ENCODE results near the gene LCN9.
"Not testable (repeated sequence)": the region's sequence is repeated elsewhere in the genome, so short reads cannot be mapped to it uniquely, and the experiment has no call there.

The LCN9 gene

DNA sequence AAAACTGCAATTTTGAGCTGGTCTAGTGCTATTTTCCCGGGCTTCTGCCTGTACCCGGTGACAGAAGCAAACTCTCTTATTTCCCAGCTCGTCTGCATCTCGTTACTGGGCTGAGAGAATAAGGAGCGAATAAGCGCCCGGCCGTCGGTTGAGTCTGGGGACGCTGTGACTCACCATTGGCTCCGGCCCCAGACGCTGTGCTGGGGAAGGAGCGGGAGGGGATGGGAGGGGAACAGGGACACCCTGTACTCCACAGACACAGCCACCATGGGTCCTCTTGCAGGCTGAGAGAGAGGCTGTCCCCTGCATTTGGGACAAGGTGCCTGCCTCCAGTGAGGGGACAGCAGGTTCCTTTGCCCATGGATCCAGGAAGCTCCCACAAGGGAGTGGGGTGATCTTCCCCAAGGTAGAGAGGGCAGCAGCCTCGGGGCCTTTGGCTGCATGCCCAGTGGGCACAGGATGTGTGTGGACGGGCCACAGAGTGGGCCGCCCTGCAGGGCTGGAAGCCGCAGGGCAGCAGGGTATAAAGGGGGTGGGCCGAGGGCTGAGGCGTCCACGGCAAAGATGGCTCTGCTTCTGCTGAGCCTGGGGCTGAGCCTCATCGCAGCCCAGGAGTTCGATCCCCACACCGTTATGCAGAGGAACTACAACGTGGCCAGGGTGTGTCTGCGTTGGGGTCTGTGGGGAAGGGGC is at the start of gene LCN9:
LCN9 (plus strand) TSS at position 552 of the 693 bp plus-strand sequence; CDS start at position 565, 13 bp downstream.
- DNase-seq (ENCODE audit: low read depth, low spot score) = no peak

DNA sequence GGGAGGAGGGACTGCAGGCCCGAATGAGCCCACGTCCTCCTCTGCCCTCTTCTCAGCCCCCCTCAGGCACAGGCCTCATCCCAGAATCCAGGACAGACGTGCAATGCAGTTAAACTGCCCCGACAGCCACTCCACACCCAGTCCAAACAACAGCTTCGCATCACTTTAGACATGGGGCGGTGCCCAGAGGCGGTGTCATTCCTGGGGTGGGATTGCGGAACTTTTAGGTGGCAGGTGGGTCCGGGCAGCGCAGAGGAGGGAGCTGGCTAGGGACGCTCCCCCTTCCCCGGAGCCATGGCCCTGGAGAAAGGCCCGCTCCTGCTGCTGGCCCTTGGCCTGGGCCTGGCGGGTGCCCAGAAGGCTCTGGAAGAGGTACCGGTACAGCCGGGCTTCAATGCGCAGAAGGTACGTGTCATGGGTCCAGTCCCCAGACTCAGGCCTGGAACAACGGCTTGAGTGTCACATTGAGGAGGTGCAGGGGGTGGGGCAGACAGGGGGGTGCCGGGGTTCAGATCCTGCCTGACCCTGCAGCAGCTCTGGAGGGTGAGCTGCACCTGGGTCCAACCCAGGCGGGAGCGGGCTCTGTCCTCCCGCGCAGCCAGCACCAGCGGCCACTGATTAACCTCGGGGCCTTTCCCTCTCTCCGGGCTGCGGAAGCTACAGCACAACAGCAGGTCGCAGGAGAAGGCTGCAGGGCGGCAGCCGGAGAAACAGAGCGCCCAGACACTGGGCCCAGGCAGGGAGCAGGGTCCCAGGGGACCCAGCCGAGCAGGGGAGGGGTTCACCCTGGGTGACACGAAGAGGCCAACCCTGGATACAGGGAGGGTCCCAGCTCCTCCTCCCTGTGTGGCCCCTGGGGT is 48.9 kb upstream of the LCN9 start:
- DNase-seq (ENCODE audit: low read depth, low spot score) = no peak

GRCh38 chr9:135614821-135615665 is 48.1 kb upstream of the LCN9 start:
- DNase-seq (ENCODE audit: low read depth, low spot score) = no peak

- no peak for DNase-seq (ENCODE audit: low read depth, low spot score)
Observed at GRCh38 chr9:135615666-135616618, 47.2 kb upstream of the LCN9 start.

- no peak for DNase-seq (ENCODE audit: low read depth, low spot score)
Observed at GRCh38 chr9:135616619-135617537, 46.2 kb upstream of the LCN9 start.

GRCh38 chr9:135617538-135617900 is 45.6 kb upstream of the LCN9 start:
- no peak for DNase-seq (ENCODE audit: low read depth, low spot score)

- DNase-seq (ENCODE audit: low read depth, low spot score) = no peak
Observed at GRCh38 chr9:135617991-135618411, 45.1 kb upstream of the LCN9 start.

GRCh38 chr9:135618866-135619598 is 44.1 kb upstream of the LCN9 start:
- DNase-seq (ENCODE audit: low read depth, low spot score) = no peak

- DNase-seq (ENCODE audit: low read depth, low spot score) = no peak
Observed at GRCh38 chr9:135619599-135619886, 43.6 kb upstream of the LCN9 start.

DNA sequence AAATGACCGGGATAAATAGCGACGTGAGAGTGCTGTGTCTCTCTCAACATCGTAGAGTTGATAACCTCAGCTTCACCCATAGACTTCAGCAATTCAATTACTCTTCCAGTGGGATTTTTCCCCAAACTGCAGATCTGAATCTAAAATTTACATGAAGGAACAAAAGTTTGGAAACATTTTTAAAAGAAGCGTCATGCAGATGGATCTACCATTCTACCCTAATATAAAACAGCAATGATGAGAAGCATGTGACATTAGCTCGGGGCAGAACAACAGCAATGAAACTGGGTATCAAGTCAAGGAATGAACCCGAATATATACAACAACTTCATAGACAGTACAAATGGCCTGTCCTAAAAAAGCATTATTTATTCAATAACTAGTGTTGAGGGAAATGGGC is 42.6 kb upstream of the LCN9 start:
- DNase-seq (ENCODE audit: low read depth, low spot score) = no peak

DNA sequence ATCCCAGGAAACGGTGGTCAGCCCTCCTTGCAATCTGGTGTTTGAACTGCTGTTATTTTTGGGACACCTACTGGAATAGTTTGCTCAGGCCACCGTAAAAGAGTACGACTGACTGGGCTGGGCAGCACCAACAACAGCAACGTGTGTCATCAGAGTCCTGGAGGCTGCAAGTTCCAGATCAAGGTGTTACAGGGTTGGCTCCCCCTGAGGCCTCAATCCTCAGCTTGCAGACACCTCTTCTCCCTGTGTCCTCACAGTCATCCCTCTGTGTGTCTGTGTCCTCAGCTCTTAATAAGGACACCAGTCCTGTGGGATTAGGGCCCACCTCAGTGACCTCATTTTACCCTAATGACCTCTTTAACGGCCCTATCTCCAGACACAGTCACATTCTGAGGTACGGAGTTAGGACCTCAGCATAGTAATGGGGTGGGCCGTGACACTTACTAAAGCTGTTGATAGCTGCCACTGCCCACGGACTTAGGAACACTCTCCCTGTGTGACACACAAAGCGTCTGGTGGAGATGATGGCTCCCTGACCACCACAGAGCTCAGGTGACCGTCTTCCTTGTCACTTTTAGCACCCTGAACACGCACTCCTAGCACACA is 40.6 kb upstream of the LCN9 start:
- DNase-seq (ENCODE audit: low read depth, low spot score) = no peak

- DNase-seq (ENCODE audit: low read depth, low spot score) = no peak
Observed at GRCh38 chr9:135624282-135624681, 38.8 kb upstream of the LCN9 start.

- no peak for DNase-seq (ENCODE audit: low read depth, low spot score)
Observed at GRCh38 chr9:135632841-135633240, 30.3 kb upstream of the LCN9 start.

DNA sequence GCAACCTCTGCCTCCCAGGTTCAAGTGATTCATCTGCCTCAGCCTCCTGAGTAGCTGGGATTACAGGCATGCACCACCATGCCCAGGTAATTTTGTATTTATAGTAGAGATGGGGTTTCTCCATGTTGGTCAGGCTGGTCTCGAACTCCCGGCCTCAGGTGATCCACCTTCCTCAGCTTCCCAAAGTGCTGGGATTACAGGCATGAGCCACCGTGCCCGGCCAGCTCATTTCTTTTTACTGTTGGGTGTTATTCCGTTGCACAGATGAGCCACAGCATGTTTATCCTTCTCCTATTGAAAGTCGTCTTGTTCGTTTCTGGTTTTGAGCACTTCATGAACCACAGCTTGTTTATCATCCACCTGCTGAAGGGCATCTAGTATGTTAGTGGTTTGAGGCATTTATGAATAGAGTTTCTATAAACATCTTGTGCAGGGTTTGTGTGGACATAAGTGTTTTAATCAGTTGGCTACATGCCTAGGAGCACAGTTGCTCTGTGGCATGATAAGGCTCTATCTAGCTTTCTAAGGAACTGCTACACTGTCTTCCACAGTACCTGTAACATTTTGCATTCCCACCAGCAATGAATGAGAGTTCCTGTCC is 26.1 kb upstream of the LCN9 start:
- not testable (repeated sequence) for DNase-seq (ENCODE audit: low read depth, low spot score)

- no peak for DNase-seq (ENCODE audit: low read depth, low spot score)
Observed at GRCh38 chr9:135639196-135639595, 23.9 kb upstream of the LCN9 start, which contains the start of gene GLT6D1. GLT6D1 (minus strand) TSS chr9:135639540; CDS start chr9:135639187, 353 bp downstream.

DNA sequence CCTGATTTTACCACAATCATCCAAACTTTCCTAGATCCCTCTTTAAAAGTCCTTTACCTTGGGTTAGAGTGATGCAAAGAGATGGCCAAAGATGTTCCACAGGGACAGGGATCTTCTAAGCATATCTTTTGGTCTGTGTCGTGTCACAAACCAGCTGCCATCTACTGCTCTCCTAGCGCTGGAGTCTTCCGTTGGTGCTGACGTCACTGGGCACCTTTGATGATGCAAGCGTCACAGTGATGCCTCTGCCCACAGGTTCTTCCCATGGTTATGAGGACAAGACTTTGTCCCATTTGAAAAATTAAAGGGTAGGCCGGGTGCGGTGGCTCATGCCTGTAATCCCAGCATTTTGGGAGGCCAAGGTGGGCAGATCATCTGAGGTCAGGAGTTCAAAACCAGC is 22.1 kb upstream of the LCN9 start:
- DNase-seq (ENCODE audit: low read depth, low spot score) = no peak

GRCh38 chr9:135641745-135642144 is 21.4 kb upstream of the LCN9 start:
- DNase-seq (ENCODE audit: low read depth, low spot score) = no peak

- DNase-seq (ENCODE audit: low read depth, low spot score) = no peak
Observed at GRCh38 chr9:135644631-135645218, 18.4 kb upstream of the LCN9 start.
